Vagina (tissue), 2 donors: ENCODE data around the gene RPS25.

Experiments used
- POLR2A ChIP-seq, 2 donors: fragments of 450-650 bp; IDR thresholded peaks; one replicate each; pipeline ENCODE4 v1.6.1; 2017; ENCODE audit warnings: antibody characterized with exemption in 2 of 2, mild to moderate bottlenecking in 2 of 2, moderate library complexity in 2 of 2
- TF ChIP-seq, protein P1 (sequence below), 3 experiments: fragments of 450-650 bp in 2 of 3; fragments of 200-600 bp in 1 of 3; sonication (generic) in 1 of 3; IDR thresholded peaks; one replicate each; pipeline ENCODE4 v1.5.1; 2017 to 2019; ENCODE audit warnings: antibody characterized with exemption in 3 of 3, mild to moderate bottlenecking in 2 of 3, moderate library complexity in 2 of 3

GRCh38 chr11:119024430-119025098, 6.4 kb upstream of the RPS25 start:
- no peak for TF ChIP-seq POLR2A (IDR thresholded peaks at IDR 0.05)
- TF ChIP-seq, protein P1, sequence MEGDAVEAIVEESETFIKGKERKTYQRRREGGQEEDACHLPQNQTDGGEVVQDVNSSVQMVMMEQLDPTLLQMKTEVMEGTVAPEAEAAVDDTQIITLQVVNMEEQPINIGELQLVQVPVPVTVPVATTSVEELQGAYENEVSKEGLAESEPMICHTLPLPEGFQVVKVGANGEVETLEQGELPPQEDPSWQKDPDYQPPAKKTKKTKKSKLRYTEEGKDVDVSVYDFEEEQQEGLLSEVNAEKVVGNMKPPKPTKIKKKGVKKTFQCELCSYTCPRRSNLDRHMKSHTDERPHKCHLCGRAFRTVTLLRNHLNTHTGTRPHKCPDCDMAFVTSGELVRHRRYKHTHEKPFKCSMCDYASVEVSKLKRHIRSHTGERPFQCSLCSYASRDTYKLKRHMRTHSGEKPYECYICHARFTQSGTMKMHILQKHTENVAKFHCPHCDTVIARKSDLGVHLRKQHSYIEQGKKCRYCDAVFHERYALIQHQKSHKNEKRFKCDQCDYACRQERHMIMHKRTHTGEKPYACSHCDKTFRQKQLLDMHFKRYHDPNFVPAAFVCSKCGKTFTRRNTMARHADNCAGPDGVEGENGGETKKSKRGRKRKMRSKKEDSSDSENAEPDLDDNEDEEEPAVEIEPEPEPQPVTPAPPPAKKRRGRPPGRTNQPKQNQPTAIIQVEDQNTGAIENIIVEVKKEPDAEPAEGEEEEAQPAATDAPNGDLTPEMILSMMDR (IDR thresholded peaks at IDR 0.05): no peak
